Measurements from ENCODE around the gene MAGI1.

Gene MAGI1

DNA sequence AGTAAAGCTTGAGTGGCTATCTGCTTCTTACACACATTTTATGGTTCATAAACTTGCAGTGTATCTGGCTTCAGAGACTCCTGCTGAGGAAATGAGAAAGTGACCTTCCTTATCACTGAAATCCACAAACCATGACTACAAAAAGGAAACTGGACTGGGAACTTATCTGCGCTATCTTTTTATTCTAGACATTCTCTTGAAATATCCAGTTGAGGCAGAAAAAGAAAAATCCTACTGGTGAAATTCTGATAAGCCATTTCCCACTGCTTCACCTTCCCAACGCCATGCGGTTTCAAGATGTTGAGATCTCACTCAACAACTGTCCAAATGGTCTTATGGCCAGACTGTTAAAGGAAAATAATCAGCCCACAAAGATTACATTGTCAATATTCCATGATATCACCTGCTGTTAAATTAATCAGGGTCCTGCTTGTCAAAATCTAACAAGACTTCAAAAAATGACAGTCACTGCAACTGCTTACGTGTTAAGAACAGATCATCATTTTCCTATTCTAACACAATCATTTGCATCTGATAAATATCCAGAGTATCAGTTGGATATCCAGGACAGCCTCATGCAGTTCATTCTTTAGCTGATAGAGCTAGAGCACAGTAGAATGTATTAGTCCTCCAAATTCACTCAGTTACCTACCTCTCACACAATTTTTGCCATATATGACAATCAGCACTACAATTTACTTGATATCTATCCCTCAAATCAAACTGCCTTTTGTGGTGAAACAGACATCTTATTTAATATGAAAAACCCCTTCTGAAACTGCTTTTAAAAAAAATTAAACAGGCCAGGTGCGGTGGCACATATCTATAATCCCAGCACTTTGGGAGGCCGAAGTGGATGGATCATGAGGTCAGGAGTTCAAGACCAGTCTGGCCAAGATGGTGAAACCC lies 538.1 kb downstream of the MAGI1 start:
- no peak for DNase-seq

DNA sequence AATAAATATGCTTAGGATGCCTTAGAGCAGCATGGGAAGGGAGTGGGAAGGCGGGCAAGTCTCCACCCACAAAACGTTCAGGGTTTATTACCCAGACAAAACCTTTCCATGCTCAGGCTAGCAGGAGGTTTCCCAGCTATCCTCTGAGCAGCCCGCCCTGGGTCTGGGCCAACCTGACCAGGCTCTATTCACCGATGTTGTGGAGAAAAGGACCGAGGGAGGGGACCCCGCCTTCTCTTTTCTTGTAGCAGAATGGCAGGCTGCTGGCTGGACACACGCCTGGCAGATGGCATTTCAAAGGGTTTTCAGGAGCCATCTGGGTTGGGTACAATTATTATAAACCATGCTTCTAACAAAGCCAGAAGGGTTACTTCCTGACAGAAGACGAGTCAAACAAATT lies 540.9 kb downstream of the MAGI1 start:
- DNase-seq, result no peak

DNA sequence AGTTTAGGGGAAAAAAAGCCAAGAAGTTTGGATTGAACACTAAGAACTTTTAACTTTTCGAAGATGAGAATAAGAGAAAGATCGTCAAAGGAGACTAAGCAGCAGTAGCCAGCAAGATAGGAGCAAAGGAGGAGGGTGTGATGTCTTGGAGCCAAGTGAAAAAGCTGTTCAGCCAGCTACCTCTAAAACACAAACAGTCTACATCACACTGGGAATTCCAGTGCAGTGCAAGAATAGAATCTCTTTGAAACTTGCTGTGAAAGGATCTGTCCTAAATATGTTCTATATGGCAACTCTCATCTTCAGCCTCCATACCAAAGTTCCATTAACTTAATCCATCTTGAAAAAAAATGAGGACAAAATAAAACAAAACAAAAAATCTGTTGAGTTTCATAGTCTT lies 541.5 kb downstream of the MAGI1 start:
- no peak for DNase-seq

DNA sequence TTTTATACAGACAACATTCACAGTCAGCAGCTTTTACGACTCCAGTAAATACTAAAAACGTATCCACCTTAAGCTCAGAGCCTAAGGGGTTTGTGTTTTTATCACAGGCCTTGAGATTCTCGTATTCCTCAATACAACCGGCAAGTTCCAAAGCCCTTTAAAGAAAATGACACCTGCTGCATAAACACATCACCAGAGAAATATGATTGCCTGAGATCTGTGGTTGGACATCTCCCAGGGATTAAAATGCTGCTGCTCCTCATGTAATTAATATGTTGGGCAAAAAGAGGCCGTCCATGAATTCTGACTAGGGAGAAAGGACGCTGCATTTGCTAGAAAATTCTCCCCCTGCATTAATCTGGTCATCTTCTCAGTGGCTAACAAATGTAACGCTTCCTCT lies 544.8 kb downstream of the MAGI1 start:
- no peak for DNase-seq

DNA sequence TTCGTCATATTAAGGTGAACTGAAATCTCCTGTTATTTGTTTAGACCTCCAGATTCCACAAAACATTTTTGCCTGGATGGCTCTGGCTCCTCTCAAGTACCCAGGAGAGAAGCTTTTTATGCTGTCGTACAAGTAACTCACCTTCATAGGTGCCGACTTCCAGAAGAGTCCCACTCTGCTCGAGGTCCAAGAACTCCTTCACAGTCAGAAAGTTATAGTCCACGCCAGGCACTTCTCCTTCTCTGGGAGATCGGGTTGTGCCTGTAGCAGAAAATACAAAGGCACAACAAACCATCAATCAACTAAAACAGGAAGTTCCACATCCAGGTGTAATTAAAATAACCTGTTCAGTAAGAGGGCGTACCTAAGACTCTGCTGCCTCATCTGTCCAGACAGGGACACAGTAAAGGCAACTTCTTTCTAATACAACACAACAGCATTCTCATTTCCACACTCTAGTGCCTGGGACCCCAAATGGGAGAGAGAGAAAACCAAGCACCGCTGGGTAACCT lies 545.3 kb downstream of the MAGI1 start:
- DNase-seq, result no peak

DNA sequence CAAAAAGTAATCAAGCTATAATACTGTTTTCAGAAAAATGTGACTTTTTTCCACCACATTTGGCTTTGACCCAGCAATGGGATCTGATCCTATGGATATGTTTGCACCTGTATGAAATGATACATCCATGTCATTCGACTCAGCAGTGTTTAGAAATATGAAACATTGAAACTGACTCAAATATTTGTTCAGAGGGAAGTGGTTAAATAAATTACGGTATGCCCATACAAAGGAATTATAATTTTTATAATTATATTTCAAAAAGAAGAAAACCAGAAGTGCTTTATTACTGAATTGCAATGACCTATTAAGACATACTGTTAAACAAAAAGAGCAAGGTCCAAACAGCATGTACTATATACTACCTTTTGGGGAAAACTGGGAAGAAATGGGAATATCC lies 546.5 kb downstream of the MAGI1 start:
- no peak for DNase-seq

DNA sequence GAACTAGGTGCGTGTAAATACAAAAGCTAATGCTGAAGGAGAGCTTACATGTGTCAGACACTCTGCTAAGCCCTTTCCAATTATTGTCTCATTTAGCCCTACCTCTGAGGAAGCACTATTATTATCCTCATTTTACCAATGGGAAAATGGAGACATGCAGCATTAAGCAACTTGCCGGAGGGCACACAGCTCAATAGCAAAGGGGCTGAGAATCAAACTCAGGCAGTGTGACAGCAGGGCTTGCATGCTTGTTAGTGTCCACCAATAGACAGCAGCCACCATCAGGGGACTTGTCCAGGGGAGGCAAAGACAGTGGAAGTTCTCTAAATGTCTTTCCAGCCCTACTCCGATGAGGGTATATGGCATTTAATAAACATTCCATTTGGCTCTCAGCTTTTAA lies 548.6 kb downstream of the MAGI1 start:
- DNase-seq, result no peak

DNA sequence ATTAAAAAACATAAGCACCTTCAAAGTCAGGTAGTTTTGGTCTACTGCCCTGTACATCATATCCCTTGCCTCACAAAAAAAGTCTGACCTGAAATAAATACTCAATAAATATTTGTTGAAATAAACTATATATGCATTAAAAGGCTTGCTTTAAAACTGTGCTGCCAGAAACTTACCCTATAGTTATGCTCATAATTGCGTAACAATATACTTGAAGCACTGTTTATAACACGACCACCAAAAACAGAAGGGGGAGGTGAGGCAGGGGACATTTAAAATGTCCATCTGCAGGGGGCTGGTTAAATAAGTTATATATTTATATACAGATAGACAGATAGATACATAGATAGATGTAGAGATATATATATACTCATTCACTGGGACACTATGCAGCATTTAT lies 549.5 kb downstream of the MAGI1 start:
- no peak for DNase-seq

DNA sequence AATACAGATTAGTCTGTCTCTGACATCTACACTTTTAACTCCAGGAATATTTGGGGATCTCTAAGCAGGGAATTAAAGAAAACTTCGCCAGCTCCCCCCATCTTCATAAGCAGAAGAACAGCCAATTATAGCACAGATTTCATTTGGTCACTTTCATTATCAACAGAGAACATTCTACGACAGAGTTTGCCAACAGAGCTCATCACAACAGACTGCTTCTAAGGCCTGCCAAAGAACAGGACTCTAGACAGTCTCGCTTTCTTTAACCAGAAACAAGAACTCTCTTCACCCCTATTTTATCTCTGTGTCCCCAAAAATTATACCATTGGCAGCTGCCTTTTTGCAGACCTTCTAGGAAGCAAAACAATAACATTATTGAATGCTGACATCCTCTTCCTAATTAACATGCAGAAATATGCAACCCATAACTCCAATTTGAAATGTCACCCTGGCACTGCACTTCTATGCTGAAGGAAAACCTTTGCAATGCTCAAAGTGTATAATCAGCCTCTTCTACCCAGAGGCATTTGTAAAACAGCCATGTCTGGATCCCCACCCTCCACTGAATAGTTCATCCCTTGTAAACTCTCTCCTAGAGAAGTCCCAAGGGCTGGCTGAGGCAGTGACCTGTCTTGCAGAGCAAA lies 552.8 kb downstream of the MAGI1 start:
- no peak for DNase-seq

DNA sequence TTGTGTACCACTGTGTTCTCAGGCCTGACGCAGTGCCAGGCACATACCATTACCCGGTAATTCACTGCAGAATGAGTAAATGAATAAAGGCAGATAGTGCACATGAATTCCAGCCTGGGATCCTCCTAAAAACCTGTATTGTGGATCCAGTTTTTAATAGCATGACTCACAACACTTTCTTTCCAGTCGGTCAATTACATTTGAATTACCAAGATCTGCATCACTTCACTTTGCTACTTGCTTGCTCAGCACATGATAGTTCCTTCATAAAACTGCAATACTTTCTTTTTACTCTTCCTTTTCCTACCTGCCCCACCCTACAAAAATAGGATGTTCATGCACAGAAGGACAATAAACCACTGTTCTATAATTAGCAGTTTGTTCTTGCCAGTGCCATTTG lies 553.8 kb downstream of the MAGI1 start:
- DNase-seq, result no peak

DNA sequence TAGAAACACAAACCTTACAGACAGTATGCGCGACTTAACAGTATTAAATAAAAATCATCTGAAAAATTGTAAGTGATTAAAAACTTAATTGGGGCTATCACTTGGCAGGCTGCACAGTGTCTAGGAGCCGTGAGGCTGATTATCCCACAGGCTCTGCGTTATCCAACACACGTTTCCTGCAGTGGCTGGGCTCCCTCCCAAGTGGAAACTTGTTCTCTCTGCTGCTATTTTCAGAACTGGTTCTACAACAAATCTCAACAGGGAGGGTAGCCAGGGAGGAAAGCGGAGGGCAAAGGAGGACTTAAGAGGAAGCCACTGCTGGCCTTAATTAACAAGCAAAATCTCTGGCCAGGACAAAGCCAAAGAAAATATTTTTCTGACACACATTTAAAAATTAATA lies 555.2 kb downstream of the MAGI1 start:
- no peak for DNase-seq

DNA sequence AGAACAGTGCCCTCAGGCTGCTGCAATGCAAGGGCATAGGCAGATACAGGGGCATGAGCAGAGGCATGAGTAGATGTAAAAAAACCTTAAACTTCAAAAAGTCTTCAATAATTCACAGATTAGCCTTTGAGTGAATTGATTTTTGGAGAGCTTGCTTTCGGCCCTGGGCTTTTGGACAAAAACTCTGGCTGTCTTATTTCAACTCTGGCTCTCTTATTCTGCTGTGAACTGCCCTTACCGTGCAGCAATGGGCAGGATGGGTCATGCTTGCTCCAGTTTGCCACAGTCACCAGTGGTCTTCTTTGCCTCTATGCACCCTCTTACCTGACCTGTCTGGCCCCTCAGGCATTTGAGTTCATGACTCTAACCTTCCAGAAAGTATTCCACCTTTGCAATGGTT lies 555.7 kb downstream of the MAGI1 start:
- DNase-seq, result no peak

DNA sequence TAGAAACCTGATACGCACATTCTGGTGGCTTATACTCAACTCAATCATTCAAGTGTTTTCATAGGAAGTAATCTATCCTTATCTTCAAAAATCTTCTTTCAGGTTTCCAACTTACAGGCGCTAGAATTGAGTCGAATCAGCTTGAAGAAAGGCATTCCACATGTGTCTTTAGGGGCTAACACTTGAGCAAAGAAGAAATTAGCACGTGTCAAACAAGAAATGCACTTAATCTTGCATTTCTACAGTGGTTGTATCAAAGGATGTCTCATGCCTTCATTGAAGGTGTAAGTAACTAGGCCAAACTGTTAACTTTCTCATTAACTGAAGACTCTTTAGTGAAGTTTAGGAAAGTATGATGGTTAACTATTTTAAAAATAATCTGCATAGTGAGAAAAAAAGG lies 557.6 kb downstream of the MAGI1 start:
- no peak for DNase-seq

DNA sequence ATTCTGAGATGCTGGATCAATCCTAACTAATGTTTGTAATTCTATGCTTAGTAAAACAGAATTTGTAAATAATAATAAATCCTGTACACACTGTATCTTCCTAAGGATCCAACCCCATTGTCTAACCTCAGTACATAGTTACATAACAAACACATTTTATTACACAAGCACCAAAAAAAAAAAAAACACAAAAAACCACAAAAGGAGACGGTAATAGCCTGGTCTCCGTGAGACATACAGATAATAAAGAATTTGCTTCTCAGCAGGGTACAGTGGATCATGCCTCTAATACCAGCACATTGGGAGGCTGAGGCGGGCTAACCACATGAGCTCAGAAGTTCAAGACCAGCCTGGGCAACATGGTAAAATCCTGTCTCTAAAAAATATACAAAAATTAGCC lies 558.7 kb downstream of the MAGI1 start:
- no peak for DNase-seq

DNA sequence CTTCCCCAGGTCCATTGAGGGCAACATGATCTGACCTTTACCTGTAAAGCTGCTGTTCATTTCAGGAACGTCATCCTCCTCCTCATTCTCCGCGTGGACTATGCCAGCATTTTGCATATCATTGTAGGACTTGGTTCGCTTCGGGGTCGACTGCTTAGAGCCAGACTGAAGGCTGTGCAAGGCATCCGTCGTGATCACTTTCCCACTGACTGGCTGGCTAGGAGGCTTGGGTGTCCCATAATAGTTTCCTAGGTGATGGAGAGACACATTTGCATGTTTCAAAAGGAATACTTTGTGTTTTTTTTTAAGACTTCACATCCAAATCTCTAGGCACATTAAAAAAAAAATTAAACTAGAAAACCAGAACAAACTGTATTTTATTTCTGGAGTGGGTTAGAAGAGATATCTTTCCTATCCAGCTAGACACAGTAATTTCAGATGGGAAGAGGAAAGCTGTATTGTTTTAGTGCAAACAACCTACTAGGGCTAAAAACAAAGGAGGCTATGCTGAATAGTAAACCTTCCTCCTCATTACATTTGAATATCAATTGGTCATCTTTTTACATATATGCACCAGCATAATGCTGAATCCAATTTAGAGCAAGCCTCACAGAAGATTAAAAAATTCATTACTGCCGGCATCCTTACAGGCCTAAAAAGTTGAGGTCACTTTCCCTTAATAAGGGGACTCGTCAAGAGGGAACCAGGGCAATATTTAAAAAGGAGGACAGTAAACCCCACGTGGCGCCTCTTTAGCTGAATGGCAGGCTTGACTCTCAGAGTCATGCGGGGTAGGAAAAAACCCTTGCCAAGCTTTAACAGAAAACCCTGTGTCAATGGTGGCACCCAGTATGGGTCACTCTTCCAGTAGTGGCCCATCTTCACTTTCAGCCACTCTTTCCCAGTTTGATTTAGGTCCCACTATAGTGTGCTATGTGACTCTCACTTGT lies 559.9 kb downstream of the MAGI1 start:
- DNase-seq, result no peak

DNA sequence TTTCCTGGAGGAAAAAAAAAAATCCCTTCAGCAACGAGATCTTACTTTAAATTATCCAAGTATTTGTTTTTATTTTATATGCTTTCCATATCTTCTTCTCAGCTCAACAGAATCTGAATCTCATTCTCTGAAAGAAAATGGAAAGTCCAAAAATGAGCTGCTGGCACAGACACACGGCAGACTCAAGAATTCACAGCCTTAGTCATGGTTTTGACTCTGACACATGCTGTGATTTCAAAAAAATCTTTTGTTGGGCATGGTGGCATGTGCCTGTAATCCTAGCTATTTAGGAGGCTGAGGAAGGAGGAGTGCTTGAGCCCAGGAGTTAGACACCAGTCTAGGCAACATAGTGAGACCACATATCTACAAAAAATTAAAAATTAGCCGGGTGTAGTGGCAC lies 565.0 kb downstream of the MAGI1 start:
- no peak for DNase-seq

DNA sequence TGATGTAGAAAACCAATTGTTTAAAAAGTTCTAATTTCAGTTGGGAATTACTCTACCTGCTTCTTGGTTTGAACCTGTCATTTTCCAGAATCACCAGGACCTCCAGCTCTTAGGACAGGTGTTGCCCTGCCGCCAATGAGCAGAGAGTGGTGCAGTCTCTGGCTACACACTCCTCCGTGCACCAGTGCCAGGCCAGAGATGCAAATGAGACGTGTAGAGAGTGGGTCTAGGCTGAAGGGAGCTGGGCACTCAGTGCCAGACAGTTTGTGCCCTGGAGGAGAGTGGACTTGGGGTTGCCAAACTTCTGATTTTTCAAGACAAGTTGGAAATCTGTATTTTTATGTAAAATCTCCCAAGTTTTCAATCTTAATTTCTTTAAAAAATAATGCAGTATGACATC lies 566.2 kb downstream of the MAGI1 start:
- DNase-seq, result no peak

DNA sequence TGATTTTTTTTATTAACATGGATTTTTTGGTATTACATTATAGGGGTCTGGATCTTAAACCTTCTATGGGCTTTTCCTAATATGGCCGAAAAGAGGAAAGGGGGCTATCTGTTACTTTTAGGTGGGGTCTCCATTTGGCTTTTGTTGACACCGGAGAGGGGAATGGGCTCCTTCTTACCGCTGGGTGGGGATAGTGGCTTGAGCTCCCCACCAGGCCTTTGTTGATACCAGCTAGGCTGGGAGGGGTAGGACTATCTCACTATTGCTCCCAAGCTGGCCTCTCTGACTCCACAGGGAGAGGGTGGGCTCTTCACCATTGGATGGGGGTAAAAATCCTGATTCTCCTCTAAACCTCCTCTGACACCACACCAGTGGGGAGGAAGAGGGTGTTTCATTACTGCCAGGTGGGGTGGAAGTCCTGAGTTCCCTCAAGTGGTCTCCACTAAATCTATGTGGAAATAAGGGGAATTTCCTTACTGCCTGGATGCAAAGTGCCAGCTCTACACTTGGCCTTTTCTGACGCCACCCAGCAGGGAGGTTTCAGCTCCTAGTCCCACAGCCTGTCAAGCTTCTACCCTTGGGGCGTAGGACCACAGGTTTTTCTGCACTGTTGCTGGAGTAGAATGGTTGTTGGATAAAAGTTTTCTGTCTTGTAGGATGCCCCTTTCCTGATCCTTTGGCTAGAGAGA lies 572.3 kb downstream of the MAGI1 start:
- no peak for DNase-seq

DNA sequence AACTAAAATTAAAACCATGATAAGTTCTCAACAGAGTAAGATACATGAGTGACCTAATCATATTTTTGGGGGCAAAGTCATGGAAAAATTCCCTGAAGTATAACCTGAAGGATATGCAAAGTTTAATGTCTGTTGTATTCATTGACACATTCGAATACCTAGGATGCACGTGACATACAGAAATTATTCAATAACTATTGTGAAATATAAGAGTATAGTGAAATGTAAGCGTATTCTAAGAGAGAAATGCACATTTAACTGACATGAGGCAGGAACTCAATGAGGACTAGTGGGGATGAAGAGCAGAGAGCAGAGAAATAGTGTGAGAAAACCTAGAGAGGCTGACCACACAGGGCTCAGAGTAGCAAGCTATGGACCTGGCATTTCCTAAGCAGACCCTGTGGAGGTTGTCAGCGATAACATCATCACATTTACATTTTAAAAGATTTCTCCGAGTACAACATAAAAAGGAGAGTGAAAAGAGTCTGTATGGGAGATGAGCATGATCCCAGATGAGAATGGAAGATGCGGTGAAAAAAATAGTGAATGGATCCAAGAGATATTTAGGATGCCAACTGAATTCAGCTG lies 588.8 kb downstream of the MAGI1 start:
- no peak for DNase-seq

DNA sequence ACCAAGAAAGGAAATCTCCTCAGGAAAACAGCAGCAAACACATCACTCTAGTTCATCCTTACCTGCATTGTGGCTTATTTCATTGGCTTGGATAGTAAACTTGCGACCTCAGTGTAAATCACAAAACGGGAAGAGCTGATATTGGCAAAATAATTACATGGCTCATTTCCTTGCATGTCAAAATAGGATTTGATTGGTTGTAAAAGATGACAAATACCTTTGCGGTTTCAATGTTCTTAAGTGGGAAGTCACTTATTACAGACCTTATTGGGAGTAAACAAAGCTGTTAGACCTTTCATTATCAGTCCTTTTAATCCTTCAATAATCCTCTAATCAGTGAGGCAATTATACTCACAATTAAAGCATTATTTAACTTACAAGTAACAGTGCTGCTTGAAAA lies 590.6 kb downstream of the MAGI1 start:
- DNase-seq, result no peak

DNA sequence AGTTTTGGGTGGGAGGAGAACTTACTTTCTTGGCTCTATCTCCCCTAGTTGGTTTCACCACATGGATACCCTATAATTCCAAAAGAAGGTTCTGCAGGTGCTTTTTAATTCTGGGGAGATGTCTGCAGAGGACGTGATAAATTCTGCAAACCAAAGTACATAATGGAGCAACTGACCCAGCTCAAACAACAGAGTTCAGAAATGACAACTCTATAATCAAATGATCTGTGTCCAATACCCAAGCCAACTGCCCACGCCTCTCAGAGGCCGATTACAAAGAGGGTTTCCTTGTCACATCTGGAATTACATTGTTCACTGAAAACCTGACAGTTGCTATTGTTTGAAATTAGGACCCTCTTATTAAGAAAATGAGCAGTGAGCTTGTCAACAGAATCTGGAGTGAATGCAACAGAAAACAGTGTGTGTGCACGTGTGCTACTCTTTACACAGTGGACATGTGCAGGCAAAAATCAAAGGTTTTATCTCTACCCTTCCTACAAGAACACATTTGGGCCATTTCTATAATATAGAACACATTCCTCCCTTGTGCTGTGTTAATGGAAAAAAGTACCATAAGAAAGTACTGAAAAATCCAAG lies 593.0 kb downstream of the MAGI1 start:
- no peak for DNase-seq

DNA sequence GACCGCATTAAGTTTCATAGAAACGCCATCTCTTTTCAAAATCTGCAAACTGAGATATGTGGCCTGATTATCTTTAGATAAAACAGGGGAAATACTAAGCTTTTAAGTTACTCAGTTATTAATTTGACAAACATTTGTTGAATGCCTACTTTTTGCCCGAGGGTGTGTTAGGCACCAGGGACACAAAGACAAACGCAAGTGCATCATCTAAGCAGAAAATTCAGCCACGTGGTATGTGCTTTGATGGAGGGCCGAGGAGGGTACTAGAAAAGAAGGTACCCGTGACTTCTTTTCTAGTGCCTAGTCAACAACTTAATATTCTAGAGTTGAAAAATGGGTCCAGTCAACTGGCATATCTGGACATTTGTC lies 594.3 kb downstream of the MAGI1 start:
- no peak for DNase-seq

Measured in stimulated activated CD4-positive, alpha-beta T cell treated with anti-CD3 and anti-CD28 coated beads, Interleukin-2, amount 100 ng/mL, for 24 hours (primary cell).